Measurements from ENCODE around the gene MOB4.

Gene MOB4

GRCh38 chr2:197500503-197501131 is 15.2 kb upstream of the MOB4 start:
- DNase-seq (ENCODE audit: low read depth): no peak
- TF ChIP-seq, protein P1, sequence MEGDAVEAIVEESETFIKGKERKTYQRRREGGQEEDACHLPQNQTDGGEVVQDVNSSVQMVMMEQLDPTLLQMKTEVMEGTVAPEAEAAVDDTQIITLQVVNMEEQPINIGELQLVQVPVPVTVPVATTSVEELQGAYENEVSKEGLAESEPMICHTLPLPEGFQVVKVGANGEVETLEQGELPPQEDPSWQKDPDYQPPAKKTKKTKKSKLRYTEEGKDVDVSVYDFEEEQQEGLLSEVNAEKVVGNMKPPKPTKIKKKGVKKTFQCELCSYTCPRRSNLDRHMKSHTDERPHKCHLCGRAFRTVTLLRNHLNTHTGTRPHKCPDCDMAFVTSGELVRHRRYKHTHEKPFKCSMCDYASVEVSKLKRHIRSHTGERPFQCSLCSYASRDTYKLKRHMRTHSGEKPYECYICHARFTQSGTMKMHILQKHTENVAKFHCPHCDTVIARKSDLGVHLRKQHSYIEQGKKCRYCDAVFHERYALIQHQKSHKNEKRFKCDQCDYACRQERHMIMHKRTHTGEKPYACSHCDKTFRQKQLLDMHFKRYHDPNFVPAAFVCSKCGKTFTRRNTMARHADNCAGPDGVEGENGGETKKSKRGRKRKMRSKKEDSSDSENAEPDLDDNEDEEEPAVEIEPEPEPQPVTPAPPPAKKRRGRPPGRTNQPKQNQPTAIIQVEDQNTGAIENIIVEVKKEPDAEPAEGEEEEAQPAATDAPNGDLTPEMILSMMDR (IDR thresholded peaks at IDR 0.05; ENCODE audit: low read depth, low read length, missing control alignments): no peak

DNA sequence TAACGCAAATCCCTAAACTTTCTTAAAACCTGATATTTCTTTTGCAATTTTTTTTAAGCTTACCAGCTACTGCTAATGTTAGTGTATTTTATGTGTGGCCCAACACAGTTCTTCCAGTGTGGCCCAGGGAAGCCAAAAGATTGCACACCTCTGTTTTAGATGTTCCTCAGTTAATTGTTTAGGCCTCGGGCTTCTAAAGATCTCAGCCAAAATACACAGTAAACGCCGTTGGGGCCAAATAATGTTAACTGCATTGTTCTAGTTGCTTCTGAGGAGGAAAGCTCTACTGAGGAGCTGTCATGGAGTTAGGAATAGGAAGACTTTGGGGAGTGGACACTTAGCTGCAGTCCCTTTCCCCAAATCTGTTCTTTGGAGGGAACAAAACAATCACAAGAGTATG is 13.7 kb upstream of the MOB4 start:
- peak overlapping the region; percentile 100 for H3K4me3 ChIP-seq (ENCODE audit: low read depth, low read length)
- TF ChIP-seq, protein P1 (IDR thresholded peaks at IDR 0.05; ENCODE audit: low read depth, low read length, missing control alignments): no peak

More at GRCh38 chr2:197500503-197501131, 15.2 kb upstream of the MOB4 start:
- peak overlapping the region; percentile 100 for H3K4me3 ChIP-seq (ENCODE audit: low read depth, low read length)

GRCh38 chr2:197502685-197503084 is 13.2 kb upstream of the MOB4 start:
- no peak for DNase-seq (ENCODE audit: low read depth)
- peak overlapping the region; percentile 100; the same call in 1 of the 2 replicates for H3K4me3 ChIP-seq (ENCODE audit: low read depth, low read length)
- TF ChIP-seq, protein P1 (IDR thresholded peaks at IDR 0.05; ENCODE audit: low read depth, low read length, missing control alignments): no peak

More for the DNA sequence above, 13.7 kb upstream of the MOB4 start:
- no peak for DNase-seq (ENCODE audit: low read depth)

- DNase-seq (ENCODE audit: low read depth): no peak
- no peak overlapping the region for H3K4me3 ChIP-seq (ENCODE audit: low read depth, low read length)
- TF ChIP-seq, protein P1 (IDR thresholded peaks at IDR 0.05; ENCODE audit: low read depth, low read length, missing control alignments): no peak
These were observed 11.9 kb upstream of the MOB4 start for GRCh38 chr2:197504000-197504399.

DNA sequence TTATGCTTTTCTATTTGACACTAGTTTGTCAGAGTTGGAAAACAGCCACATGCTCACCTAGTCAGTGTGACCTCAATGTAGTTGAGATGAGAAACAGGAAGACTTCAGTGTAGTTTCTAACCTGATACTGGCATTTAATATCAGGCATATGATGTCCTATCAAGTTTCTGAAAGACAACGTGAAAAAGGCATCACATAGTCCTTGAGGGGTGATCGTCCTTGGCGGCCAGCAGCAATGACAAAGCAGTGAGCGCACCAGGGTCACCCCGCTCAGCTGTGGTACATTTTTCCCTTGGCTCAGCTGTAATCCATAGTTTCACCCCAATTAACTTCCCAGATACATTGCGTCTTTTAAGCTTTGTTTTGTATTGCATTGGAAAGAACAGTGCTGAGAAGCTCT is 11.4 kb upstream of the MOB4 start:
- no peak for DNase-seq (ENCODE audit: low read depth)
- TF ChIP-seq, protein P1 (IDR thresholded peaks at IDR 0.05; ENCODE audit: low read depth, low read length, missing control alignments): no peak
- H3K4me3 ChIP-seq (ENCODE audit: low read depth, low read length): no peak overlapping the region

GRCh38 chr2:197506658-197507057 is 9.2 kb upstream of the MOB4 start:
- H3K4me3 ChIP-seq (ENCODE audit: low read depth, low read length): no peak overlapping the region
- TF ChIP-seq, protein P1 (IDR thresholded peaks at IDR 0.05; ENCODE audit: low read depth, low read length, missing control alignments): no peak
- DNase-seq (ENCODE audit: low read depth): no peak

DNA sequence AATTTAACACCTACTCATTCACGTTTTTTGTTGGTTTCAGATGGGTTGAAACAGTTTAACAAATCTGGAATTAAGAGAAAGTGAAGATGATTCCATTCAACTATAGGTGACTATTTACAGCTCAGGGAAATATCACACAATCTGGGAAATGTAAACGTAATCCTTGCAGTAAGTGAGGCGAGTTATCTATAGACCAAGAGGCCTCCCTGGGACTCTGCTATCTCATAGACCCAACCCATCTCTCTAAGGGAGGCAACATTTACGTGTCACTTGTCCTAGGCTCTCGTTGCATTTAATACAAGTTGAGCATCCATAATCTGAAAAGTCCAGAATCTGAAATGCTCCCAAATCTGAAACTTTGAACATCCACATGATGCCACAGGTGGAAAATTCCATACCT is 2.0 kb upstream of the MOB4 start:
- DNase-seq (ENCODE audit: low read depth): no peak
- TF ChIP-seq, protein P1 (IDR thresholded peaks at IDR 0.05; ENCODE audit: low read depth, low read length, missing control alignments): no peak
- H3K4me3 ChIP-seq (ENCODE audit: low read depth, low read length): no peak overlapping the region
